ENCODE data around the gene FICD. TPM values are rescaled to one million over a fixed set of nuclear protein-coding genes. Genes with fewer than 3 reads are reported as not detected.

Gene FICD
- total and polyA plus RNA-seq, 2 of the 13 experiments (the other 11 are each of a cell fraction or from before 2014, with no cell fraction given) = 0.99 to 3.0 TPM

DNA sequence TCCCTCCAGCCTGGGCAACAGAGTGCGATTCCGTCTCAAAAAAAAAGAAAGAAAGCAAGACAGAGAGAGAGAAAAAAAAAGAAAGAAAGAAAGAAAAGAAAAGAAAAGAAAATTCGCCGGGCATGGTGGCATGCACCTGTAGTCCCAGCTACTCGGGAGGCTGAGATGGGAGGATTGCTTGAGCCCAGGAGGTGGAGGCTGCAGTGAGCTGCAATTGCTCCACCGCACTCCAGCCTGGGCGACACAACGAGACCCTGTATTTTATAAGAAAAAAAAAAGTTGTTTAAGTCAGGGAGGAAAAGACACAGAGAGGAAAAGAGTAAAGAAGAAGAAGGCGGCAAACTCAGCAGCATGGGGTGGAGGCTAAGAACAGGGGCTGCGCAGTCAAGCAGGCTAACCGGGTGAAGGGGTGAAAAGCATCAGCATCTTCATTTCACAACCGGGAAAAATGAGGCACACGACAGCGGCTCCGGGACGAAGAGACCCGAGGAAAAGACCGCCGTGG lies 557 bp upstream of the FICD start:
- no peak for FAIRE-seq
- H3K4me3 ChIP-seq (replicated peaks in 1 of 3; ENCODE audit: insufficient read depth in 1 of 3, low read depth in 2 of 3, low read length in 3 of 3) = peak overlapping the region; percentile 24 to 88 (median 52); a peak in 5 of 6 replicates
- H3K9ac ChIP-seq (ENCODE audit: insufficient read depth, low read depth, low read length) = peak overlapping the region; percentile 86
- in situ Hi-C loops (cut with HindIII; ENCODE audit: extremely low pct_ligation_motif_present, low pct_unique_long_range_greater_than_20kb) = no loop called here
- no peaks in the 10 kb centered on the region for H3K9me3 ChIP-seq (ENCODE audit: low read length)
- H2AFZ ChIP-seq (ENCODE audit: low read length) = peak overlapping the region; percentile 51
- H3K4me1 ChIP-seq (ENCODE audit: insufficient read depth, low read length) = peaks cover 21% of the 10 kb centered on the region
- no peaks in the 10 kb centered on the region for H3K79me2 ChIP-seq (ENCODE audit: insufficient read depth, low read length)
- H3K27ac ChIP-seq (ENCODE audit: extremely low read length, insufficient read depth, low read length) = no peak overlapping the region
- ChIA-PET POLR2A (interaction anchor here (1.2 kb wide), 1 partner anchor 48 kb away, joined by 6 read pairs; the partner anchor contains the start of gene ISCU), CTCF (ENCODE audit: low intra/inter-chr PET ratio, low total read pairs) (no interaction called here)
- WGBS (ENCODE audit: low lambda C conversion rate) = 28% methylated on average over 16 of the region's 19 CpGs
- intact Hi-C loops (cut with micrococcal nuclease; ENCODE audit: unreplicated experiment) = loop anchor here (2.0 kb wide), 1 partner anchor 202 kb away; no protein-coding TSS in a partner anchor
- ATAC-seq = no peak
- BruUV-seq (replicated peaks) = no TSS peak
- no peaks in the 10 kb centered on the region for H4K20me1 ChIP-seq (ENCODE audit: insufficient read depth, low read length)
- peaks cover 5 to 19% of the 10 kb centered on the region in 2 experiments; a peak in 4 of 5 replicates for H3K36me3 ChIP-seq (replicated peaks in 1 of 2; ENCODE audit: control insufficient read depth in 1 of 2, insufficient read depth in 2 of 2, low read length in 2 of 2)
- no peak for DNase-seq (ENCODE audit: low spot score)
- H3K4me2 ChIP-seq (ENCODE audit: low read depth, low read length) = peak overlapping the region; percentile 73
- no peaks in the 10 kb centered on the region for H3K27me3 ChIP-seq (ENCODE audit: control insufficient read depth in 1 of 2, insufficient read depth in 2 of 2, low read length in 2 of 2)
- TF ChIP-seq ZNF296 (CRISPR knock-in tag; conservative IDR thresholded peaks at IDR 0.05) (no peak), TBX3 (IDR thresholded peaks at IDR 0.05; ENCODE audit: borderline replicate concordance) (no peak), NONO (IDR thresholded peaks at IDR 0.05) (no peak), NONO (CRISPR knock-in tag; conservative IDR thresholded peaks at IDR 0.05) (no peak), ZNF563 (CRISPR knock-in tag; IDR thresholded peaks at IDR 0.05) (no peak), ZNF12 (CRISPR knock-in tag; IDR thresholded peaks at IDR 0.05) (no peak), ZFP90 (CRISPR knock-in tag; IDR thresholded peaks at IDR 0.05; ENCODE audit: borderline replicate concordance) (no peak), IKZF1 (IDR thresholded peaks at IDR 0.05) (no peak), HNRNPUL1 (IDR thresholded peaks at IDR 0.05; ENCODE audit: low read depth, low read length) (no peak), SOX13 (IDR thresholded peaks at IDR 0.05) (no peak), SOX13 (CRISPR knock-in tag; conservative IDR thresholded peaks at IDR 0.05 in 1 of 2, IDR thresholded peaks at IDR 0.05 in 1 of 2) (no peak), LCORL (IDR thresholded peaks at IDR 0.05) (no peak), LCORL (CRISPR knock-in tag; IDR thresholded peaks at IDR 0.05) (peak; percentile 59), FIP1L1 (IDR thresholded peaks at IDR 0.05; ENCODE audit: borderline replicate concordance, insufficient read depth, low read depth, low read length) (no peak), KLF13 (CRISPR knock-in tag; IDR thresholded peaks at IDR 0.05) (no peak)
- TF ChIP-seq, protein P1, sequence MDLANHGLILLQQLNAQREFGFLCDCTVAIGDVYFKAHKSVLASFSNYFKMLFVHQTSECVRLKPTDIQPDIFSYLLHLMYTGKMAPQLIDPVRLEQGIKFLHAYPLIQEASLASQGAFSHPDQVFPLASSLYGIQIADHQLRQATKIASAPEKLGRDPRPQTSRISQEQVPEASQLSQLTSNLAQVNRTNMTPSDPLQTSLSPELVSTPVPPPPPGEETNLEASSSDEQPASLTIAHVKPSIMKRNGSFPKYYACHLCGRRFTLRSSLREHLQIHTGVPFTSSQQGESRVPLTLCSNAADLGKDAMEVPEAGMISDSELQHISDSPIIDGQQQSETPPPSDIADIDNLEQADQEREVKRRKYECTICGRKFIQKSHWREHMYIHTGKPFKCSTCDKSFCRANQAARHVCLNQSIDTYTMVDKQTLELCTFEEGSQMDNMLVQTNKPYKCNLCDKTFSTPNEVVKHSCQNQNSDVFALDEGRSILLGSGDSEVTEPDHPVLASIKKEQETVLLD (CRISPR knock-in tag; IDR thresholded peaks at IDR 0.05; ENCODE audit: low read depth) = no peak
- TF ChIP-seq, protein P2, sequence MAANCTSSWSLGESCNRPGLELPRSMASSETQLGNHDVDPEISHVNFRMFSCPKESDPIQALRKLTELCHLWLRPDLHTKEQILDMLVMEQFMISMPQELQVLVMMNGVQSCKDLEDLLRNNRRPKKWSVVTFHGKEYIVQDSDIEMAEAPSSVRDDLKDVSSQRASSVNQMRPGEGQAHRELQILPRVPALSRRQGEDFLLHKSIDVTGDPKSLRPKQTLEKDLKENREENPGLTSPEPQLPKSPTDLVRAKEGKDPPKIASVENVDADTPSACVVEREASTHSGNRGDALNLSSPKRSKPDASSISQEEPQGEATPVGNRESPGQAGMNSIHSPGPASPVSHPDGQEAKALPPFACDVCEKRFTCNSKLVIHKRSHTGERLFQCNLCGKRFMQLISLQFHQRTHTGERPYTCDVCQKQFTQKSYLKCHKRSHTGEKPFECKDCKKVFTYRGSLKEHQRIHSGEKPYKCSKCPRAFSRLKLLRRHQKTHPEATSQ (CRISPR knock-in tag; IDR thresholded peaks at IDR 0.05; ENCODE audit: borderline replicate concordance) = no peak
- TF ChIP-seq, protein P3, sequence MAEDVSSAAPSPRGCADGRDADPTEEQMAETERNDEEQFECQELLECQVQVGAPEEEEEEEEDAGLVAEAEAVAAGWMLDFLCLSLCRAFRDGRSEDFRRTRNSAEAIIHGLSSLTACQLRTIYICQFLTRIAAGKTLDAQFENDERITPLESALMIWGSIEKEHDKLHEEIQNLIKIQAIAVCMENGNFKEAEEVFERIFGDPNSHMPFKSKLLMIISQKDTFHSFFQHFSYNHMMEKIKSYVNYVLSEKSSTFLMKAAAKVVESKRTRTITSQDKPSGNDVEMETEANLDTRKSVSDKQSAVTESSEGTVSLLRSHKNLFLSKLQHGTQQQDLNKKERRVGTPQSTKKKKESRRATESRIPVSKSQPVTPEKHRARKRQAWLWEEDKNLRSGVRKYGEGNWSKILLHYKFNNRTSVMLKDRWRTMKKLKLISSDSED (CRISPR knock-in tag; IDR thresholded peaks at IDR 0.05) = no peak
- TF ChIP-seq, protein P4, sequence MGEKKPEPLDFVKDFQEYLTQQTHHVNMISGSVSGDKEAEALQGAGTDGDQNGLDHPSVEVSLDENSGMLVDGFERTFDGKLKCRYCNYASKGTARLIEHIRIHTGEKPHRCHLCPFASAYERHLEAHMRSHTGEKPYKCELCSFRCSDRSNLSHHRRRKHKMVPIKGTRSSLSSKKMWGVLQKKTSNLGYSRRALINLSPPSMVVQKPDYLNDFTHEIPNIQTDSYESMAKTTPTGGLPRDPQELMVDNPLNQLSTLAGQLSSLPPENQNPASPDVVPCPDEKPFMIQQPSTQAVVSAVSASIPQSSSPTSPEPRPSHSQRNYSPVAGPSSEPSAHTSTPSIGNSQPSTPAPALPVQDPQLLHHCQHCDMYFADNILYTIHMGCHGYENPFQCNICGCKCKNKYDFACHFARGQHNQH (CRISPR knock-in tag; IDR thresholded peaks at IDR 0.05) = no peak
- TF ChIP-seq, protein P5, sequence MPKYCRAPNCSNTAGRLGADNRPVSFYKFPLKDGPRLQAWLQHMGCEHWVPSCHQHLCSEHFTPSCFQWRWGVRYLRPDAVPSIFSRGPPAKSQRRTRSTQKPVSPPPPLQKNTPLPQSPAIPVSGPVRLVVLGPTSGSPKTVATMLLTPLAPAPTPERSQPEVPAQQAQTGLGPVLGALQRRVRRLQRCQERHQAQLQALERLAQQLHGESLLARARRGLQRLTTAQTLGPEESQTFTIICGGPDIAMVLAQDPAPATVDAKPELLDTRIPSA (CRISPR knock-in tag; IDR thresholded peaks at IDR 0.05; ENCODE audit: borderline replicate concordance) = no peak

All from HepG2 (cell line).